Epidermal melanocyte (primary cell): ENCODE results near the gene ITIH5.
"Not testable (repeated sequence)": the region's sequence is repeated elsewhere in the genome, so short reads cannot be mapped to it uniquely, and the experiment has no call there.

Experiments
- DNase-seq: peaks from one replicate; pipeline ENCODE4 v3.0.0; 2011; ENCODE audit warnings: low spot score; ENCODE audit not compliant: insufficient read length

ITIH5 gene

GRCh38 chr10:7666253-7667023, at the start of gene ITIH5:
ITIH5 (minus strand) TSS chr10:7666966; CDS start chr10:7666892, 74 bp downstream.
- DNase-seq: no peak

DNA sequence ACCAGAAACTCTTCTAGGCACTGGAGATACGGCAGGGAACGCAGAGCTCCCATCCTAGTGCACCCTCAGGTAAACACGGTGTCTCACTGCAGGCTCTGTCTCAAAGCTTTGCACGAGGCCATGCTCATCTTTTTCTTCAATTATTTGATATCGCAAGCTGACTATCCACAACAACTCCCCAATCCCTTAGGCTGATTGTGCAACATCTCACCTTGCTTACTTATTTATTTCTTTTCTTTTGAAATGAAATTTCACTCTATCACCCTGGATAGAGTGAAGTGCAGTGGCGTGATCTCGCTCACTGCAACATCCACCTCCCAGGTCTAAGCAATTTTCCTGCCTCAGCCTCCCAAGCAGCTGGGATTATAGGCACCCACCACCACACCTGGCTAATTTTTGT, 48.7 kb upstream of the ITIH5 start:
- no peak for DNase-seq

GRCh38 chr10:7711075-7711474, 44.3 kb upstream of the ITIH5 start:
- DNase-seq: not testable (repeated sequence)

DNA sequence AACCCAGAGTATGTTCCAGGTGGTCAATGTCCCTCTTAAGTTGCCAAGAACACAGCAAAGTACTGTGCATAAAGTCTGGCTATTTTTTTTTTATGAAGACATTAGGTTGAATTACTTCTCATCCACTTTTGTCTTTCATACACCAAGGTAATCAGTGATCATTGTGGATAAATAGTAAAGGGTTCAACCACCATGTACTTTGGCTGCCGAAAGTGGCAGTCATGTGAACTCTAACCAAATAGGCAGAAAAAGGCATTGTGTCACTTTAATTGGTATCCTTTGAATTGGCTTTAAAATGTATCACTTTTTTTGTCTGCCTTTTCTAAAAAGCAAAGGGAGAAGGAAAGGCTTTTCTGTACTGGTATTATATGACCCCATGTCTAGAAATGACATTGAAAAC, 43.7 kb upstream of the ITIH5 start:
- DNase-seq: no peak

DNA sequence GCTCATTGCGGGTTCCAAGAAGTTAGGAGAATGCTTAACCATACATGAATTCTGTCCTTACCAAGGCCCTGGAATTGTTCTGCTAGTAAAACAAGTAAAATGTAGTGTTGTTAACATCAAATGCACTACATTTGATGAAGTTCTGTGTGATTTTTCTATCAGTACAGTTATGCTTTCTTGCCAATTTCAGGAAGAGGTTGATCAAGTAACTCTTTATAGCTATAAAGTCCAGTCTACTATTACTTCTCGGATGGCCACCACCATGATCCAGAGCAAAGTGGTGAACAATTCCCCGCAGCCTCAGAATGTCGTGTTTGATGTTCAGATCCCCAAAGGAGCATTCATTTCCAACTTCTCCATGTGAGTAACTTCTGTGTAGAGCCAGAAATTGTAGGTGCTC, 42.1 kb upstream of the ITIH5 start:
- no peak for DNase-seq

- DNase-seq: no peak
Observed at GRCh38 chr10:7707858-7708622, 41.3 kb upstream of the ITIH5 start.

DNA sequence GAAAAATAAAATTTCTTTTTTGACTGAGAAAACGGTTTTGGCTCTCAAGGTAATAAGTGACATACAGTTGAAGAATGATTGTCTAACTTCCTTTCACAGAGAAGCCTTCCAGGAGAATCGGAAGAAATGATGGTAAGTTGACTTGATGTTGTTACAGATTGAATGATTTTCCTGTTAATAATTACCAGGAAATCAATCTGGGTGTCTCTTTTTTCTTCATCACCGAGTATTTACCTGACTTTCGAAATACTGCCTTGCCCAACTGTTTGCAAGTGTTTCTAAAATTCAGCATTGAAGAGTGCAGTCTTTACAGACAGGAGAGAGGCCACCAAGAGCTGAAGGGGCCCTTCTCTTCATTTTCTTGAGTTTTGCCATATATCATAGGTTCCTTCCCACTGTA, 40.3 kb upstream of the ITIH5 start:
- no peak for DNase-seq

DNA sequence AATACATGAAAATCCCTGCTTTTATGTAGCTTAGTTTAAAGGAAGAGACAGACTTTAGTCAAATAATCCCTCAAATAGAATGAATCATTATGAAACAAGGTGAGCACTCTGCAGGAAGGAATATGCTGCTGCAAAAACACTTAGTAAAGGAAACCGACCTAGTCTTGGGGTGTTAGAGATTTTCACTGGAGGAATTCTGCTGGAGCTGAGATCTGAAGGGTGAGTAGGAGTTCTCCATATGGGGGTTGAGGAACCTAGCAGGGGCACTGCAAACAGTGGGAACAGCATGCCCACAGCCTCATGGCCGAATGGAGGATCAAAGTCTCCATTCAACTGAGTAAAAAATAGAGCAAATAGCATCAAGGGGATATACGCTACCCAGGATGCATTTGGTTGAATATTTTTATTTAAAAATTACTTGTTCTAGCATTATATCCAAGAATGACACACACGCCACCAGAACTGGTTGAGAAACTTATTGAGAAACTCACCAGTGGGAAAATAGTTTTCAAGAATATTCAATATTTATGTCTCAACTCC, 39.8 kb upstream of the ITIH5 start:
- no peak for DNase-seq

- no peak for DNase-seq
Observed at GRCh38 chr10:7705341-7705740, 38.6 kb upstream of the ITIH5 start.

DNA sequence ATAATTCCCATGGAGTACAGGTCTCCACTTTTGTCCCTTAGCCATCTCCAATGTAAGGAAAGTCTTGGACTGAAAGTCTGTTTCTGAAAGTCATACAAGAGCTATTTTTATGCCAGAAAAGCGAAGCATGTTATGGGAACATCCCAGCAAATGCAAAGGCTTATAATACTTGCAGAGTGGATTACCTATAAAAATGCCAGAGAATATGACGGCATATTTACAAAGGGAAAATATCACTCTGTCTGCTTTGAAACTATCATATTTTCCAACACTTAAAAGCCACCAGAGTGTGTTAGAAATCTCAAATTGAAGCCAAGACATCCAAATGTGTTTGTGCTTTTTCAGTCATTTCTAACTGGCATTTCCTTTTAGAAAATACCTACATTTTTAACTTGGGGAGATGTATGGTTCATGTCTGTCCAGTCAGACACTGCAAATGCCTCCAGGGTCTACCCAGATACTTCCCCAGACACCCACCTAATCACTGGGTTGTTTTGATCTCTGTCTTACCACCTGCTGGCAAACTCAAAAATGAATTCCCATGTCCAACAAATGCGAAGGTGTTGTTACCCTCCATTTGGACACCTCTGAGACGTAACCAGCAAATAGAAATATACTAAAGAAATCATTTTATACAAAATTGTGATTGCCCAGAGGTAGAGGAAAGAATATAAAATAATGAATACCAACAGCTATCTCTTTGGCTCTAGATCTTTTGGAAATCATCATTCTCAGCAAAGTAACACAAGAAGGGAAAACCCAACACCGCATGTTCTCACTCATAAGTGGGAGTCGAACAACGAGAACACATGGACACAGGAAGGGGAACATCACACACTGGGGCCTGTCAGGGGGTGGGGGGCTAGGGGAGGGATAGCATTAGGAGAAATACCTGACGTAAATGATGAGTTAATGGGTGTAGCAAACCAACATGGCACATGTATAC, 37.6 kb upstream of the ITIH5 start:
- DNase-seq: no peak

DNA sequence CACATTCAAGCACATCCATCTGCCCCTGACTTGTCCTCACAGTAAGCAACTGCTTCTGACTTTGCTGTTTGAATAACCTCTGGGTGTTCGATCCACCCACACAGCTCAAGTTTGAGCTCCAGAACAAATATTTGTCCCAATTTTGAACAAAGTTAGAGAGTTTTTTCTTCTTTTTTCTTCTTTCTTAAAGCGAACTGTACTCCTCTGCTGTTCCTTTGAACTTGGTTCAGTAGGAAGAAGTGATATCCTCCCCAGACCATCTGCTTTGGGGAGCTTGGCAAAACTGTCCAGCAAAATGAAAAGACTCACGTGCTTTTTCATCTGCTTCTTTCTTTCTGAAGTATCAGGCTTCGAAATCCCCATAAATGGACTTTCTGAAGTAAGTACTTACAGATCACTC, 36.4 kb upstream of the ITIH5 start, which contains the start of gene ITIH2:
TSS of gene ITIH2 (plus strand) at position 177 of the 400 bp plus-strand sequence. CDS start at position 296, 119 bp downstream.
- no peak for DNase-seq

GRCh38 chr10:7702288-7702812, 35.6 kb upstream of the ITIH5 start:
- no peak for DNase-seq

DNA sequence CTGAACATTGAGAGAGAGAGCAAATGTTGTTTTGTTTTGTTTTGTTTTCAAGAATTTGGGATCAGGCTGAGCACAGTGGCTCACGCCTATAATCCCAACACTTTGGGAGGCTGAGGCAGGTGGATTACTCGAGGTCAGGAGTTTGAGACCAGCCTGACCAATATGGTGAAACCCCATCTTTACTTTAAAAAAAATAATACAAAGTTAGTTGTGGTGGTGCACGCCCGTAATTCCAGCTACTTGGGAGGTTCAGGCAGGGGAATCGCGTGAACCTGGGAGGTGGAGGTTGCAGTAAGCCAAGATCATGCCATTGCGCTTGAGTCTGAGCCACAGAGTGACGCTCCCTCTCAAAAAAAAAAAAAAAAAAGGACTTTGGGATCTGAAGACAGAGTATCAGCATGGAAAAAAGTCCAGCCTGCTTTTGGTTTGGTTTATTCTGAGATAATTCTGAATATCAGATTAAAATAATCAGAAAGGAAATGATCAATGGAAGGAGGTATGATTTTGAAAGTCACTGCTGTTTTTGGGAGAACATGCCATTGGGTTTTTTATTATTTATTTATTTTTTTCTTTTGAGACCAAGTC, 34.5 kb upstream of the ITIH5 start:
- DNase-seq: no peak

DNA sequence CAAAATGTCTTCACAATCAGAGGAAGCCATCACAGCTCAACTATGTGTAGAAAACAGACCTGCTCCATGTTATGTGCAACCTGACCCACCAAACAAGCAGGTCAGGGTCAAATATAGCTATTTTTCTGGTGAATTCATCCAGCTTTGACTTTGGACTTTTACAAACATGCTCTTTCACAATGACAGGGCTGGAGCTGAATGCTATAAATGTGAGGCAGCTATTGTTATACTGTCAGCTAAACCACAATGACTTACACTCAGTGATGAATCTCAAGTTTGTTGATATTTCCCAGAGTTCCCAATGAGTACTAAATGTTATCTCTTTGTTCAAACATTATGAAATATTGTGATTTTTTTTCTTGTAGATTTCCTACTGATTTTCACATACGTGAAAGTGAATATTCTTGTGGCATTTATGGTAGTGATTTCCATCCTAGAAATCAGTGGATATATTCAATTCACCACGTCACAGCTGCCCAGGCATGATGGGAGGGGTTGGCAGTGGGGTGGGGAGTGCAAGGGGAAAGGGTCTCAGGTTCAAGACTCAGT, 33.9 kb upstream of the ITIH5 start:
- no peak for DNase-seq

DNA sequence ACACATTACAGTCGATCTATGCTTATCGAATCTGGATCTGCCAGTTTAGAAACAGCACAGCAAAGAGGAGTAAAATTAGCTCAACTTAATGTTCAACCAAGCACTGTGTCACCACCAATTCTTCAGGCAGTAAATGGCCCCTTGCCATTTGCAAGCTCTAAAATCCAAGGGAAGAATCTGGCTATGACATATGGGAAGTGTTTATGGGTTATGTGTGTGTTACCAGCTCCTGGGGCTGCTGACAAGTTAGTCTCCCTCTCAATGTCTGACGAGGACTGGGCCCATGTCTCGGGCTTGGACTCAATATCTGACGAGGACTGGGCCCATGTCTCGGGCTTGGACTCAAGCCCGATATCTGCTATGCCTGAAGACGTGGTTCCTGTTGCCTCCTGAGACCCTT, 30.7 kb upstream of the ITIH5 start:
- DNase-seq: no peak

- DNase-seq: no peak
Observed at GRCh38 chr10:7696545-7696944, 29.8 kb upstream of the ITIH5 start.

DNA sequence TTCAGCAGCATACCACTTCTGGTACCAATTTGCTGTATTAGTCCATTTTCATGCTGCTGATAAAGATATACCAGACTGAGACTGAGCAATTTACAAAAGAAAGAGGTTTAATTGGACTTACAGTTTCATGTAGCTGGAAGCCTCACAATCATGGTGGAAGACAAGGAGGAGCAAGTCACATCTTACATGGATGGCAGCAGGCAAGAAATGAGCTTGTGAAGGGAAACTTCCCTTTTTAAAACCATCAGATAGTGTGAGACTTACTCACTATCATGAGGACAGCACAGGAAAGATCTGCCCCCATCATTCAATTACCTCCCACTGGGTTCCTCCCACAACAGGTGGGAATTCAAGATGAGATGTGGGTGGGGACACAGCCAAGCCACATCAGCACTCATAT, 26.4 kb upstream of the ITIH5 start:
- DNase-seq: not testable (repeated sequence)

- DNase-seq: not testable (repeated sequence)
Observed at GRCh38 chr10:7692368-7692767, 25.6 kb upstream of the ITIH5 start.

DNA sequence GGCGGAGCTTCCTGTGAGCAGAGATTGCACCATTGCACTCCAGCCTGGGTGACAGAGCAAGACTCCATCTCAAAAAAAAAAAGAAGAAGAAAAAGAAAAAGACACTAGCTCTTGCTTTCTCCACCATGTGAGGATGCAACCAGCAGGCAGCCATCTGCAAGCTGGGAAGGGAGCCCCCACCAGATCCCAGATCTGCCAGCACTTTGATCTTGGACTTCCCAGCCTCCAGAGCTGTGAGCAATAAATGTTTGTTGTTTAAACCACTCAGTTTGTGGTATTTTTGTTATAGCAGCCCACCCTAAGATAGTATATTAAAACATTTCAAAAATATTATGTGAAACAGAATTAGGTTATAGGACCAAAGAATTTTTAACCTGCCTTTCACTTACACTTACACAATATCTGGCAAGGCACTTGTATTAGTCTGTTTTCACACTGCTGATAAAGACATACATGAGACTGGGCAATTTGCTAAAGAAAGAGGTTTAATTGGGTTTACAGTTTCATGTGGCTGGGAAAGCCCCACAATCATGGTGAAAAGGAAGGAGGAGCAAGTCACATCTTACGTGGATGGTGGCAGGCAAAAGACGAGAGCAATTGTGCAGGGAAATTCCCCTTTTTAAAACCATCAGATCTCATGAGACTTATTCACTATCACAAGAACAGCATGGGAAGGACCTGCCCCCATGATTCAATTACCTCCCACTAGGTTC, 24.3 kb upstream of the ITIH5 start:
- not testable (repeated sequence) for DNase-seq

GRCh38 chr10:7689591-7689990, 22.8 kb upstream of the ITIH5 start:
- DNase-seq: no peak
